Thyroid gland (tissue), 4 donors: Measurements from ENCODE around the gene HAGHL. TPM values are rescaled to one million over a fixed set of nuclear protein-coding genes. Genes with fewer than 3 reads are reported as not detected.

Source experiments
- DNase-seq, 2 donors: peaks; one replicate each; pipeline ENCODE4 v3.0.0-alpha.2; 2019
- H3K27ac ChIP-seq, 3 donors: fragments of 200-600 bp; sonication (generic); 1 replicate in 2 of 3; 2 replicates in 1 of 3; pipeline ENCODE4 v1.5.1; 2016 to 2019; ENCODE audit warnings: mild to moderate bottlenecking in 1 of 3, moderate library complexity in 1 of 3
- H3K27me3 ChIP-seq: fragments of 200-600 bp; sonication (generic); one replicate; pipeline ENCODE4 v1.5.1; 2019
- H3K36me3 ChIP-seq, 2 donors: fragments of 200-600 bp; sonication (generic); one replicate each; pipeline ENCODE4 v1.5.1; 2016 to 2019
- H3K4me1 ChIP-seq, 2 donors: fragments of 200-600 bp; sonication (generic); one replicate each; pipeline ENCODE4 v1.5.1; 2017 to 2019
- H3K4me3 ChIP-seq, 3 donors: fragments of 200-600 bp; sonication (generic); replicated peaks in 1 of 3; 1 replicate in 2 of 3; 2 replicates in 1 of 3; pipeline ENCODE4 v1.5.1; 2016; ENCODE audit warnings: mild to moderate bottlenecking in 1 of 3
- H3K9me3 ChIP-seq: fragments of 200-600 bp; sonication (generic); one replicate; pipeline ENCODE4 v1.5.1; 2017
- CTCF ChIP-seq, 6 experiments: fragments of 200-600 bp in 3 of 6; fragments of 450-650 bp in 3 of 6; sonication (generic) in 3 of 6; IDR thresholded peaks; one replicate each; pipeline ENCODE4 v1.5.1; 2016 to 2019; ENCODE audit warnings: antibody characterized with exemption in 6 of 6, mild to moderate bottlenecking in 2 of 6, inconsistent platforms in 1 of 6, moderate library complexity in 1 of 6
- POLR2A ChIP-seq, 2 donors: fragments of 450-650 bp; IDR thresholded peaks; one replicate each; pipeline ENCODE4 v1.6.1; 2017; ENCODE audit warnings: antibody characterized with exemption in 2 of 2, mild to moderate bottlenecking in 2 of 2, moderate library complexity in 1 of 2
- WGBS, 2 donors: methylation state at CpG; one replicate each; pipeline ENCODE4 v1.1.5; 2017; 5-methylcytosine and 5-hydroxymethylcytosine counted together
- intact Hi-C: fragments of 100-400 bp; cut with DNase I; formaldehyde crosslinking; loops from one replicate; pipeline ENCODE4 v1.15.1; 2023
- microRNA counts, 2 donors: library from miRNA; unstranded; fragments of <30 nt; microRNA quantifications; one replicate each; lab custom pipeline; 2016 to 2017
- microRNA-seq: library from miRNA; unstranded; fragments of <30 nt; microRNA quantifications from one replicate; pipeline ENCODE4, GENCODE V29; 2016
- small RNA-seq: library from RNA; depleted of rRNA; stranded (forward); fragments of <200 nt; gene quantifications from one replicate; pipeline ENCODE3, GENCODE V24; 2016
- total RNA-seq, 4 donors: library from RNA; depleted of rRNA; stranded (reverse); fragments of >200 nt; gene quantifications; one replicate each; pipeline ENCODE4 v1.2.3, GENCODE V29; 2016

HAGHL gene
- total RNA-seq, 4 donors from 2014 or later: 3.8 to 8.7 (median 5.1) TPM; not detected in 1

GRCh38 chr16:778447-778846 is 51.5 kb downstream of the HAGHL start:
- no peak overlapping the region for H3K27ac ChIP-seq
- no peaks in the 10 kb centered on the region for H3K36me3 ChIP-seq
- TF ChIP-seq CTCF (IDR thresholded peaks at IDR 0.05): no peak
- TF ChIP-seq POLR2A (IDR thresholded peaks at IDR 0.05): no peak
- no peaks in the 10 kb centered on the region for H3K4me1 ChIP-seq
- H3K4me3 ChIP-seq: no peak overlapping the region
- DNase-seq: no peak
- WGBS, 2 donors: 82 to 84% methylated on average over 11 of the region's 11 CpGs
- H3K9me3 ChIP-seq: no peaks in the 10 kb centered on the region
- no peaks in the 10 kb centered on the region for H3K27me3 ChIP-seq
- intact Hi-C loops: no loop called here

DNA sequence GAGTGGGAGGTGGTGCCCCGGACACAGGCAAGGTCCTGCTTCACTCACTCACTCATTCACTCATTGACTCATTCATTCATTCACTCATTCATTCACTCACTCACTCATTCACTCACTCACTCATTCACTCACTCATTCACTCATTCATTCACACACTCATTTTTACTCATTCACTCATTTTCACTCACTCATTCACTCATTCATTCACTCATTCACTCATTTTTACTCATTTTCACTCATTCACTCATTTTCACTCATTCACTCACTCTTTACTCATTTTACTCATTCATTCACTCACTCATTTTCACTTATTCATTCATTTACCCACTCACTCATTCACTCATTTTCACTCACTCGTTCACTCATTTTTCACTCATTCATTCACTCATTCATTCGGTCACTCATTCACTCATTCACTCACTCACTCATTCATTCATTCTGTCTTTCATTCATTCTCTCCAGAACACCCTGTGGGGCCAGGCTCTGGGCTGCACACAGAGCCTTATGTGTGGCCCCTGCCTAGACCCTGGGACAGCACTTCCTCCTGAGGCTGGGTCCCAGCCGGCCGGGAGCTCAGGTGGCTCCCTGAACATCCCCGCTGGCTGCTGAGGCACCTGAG is 52.1 kb downstream of the HAGHL start:
- Histone ChIP-seq H3K27ac (no peak overlapping the region), H3K27me3 (no peaks in the 10 kb centered on the region), H3K4me3 (no peak overlapping the region), H3K9me3 (no peaks in the 10 kb centered on the region), H3K4me1 (peaks cover 0 to 5% of the 10 kb centered on the region in 2 donors), H3K36me3 (no peaks in the 10 kb centered on the region)
- intact Hi-C loops: no loop called here
- TF ChIP-seq CTCF (IDR thresholded peaks at IDR 0.05) (no peak), POLR2A (IDR thresholded peaks at IDR 0.05) (no peak)
- 86 to 90% methylated on average over 6 of the region's 6 CpGs for WGBS, 2 donors
- no peak for DNase-seq

MicroRNA genes within 50 kb of the gene (microRNA counts, 767-probe panel; counts per million panel counts)
- 0 counts per million in 2 donors for microRNA hsa-miR-662 (lab: Ali Mortazavi, UCI)

Small RNA genes within 50 kb of the gene (microRNA-seq; reads per million reads assigned to microRNA genes)
- gene MIR662: not detected

Small RNA genes within 50 kb of the gene (small RNA-seq; reads per million reads assigned to genes)
- not detected for gene MIR662

Other genes with a start within 250 kb of the HAGHL start
- 10 to 100 TPM; 19.6 to 42.6 (median 29.0) TPM for gene CAPN15, start 199.4 kb upstream of the HAGHL start, total RNA-seq
- gene PRR35, start 166.7 kb upstream of the HAGHL start, total RNA-seq: not detected
- under 1 TPM in 3 of 4 donors, not detected in 1; 0.63 to 0.81 (median 0.67) TPM for gene NHLRC4, start 160.1 kb upstream of the HAGHL start, total RNA-seq
- gene PIGQ, start 157.1 kb upstream of the HAGHL start, total RNA-seq: 100 to 1,000 TPM in 3 of 4 donors, 10 to 100 TPM in 1; 69.6 to 125 (median 108) TPM
- 10 to 100 TPM; 17.7 to 24.4 (median 18.4) TPM for gene RAB40C, start 137.0 kb upstream of the HAGHL start, total RNA-seq
- 1 to 10 TPM in 1 of 4 donors, under 1 TPM in 3; 0.13 to 1.8 (median 0.77) TPM for gene WFIKKN1, start 96.1 kb upstream of the HAGHL start, total RNA-seq
- gene METTL26, start 90.8 kb upstream of the HAGHL start, total RNA-seq: 100 to 1,000 TPM in 2 of 4 donors, 10 to 100 TPM in 2; 54.2 to 180 (median 115) TPM
- 100 to 1,000 TPM in 1 of 4 donors, 10 to 100 TPM in 3; 61.3 to 124 (median 69.1) TPM for gene MCRIP2, start 85.3 kb upstream of the HAGHL start, total RNA-seq
- 10 to 100 TPM; 23.6 to 56.0 (median 34.3) TPM for gene WDR90, start 77.7 kb upstream of the HAGHL start, total RNA-seq
- gene RHOT2, start 59.0 kb upstream of the HAGHL start, total RNA-seq: 10 to 100 TPM; 49.7 to 81.8 (median 57.6) TPM
- gene RHBDL1, start 51.4 kb upstream of the HAGHL start, total RNA-seq: under 1 TPM in 3 of 4 donors, not detected in 1; 0.27 to 0.63 (median 0.56) TPM
- gene STUB1, start 46.7 kb upstream of the HAGHL start, total RNA-seq: 100 to 1,000 TPM; 134 to 206 (median 162) TPM
- gene JMJD8, start 42.8 kb upstream of the HAGHL start, total RNA-seq: 100 to 1,000 TPM in 3 of 4 donors, 10 to 100 TPM in 1; 72.8 to 156 (median 124) TPM
- 10 to 100 TPM; 13.3 to 20.1 (median 17.6) TPM for gene WDR24, start 36.7 kb upstream of the HAGHL start, total RNA-seq
- 1 to 10 TPM; 5.8 to 7.5 (median 6.9) TPM for gene FBXL16, start 21.3 kb upstream of the HAGHL start, total RNA-seq
- 100 to 1,000 TPM in 1 of 4 donors, 10 to 100 TPM in 3; 51.0 to 109 (median 57.0) TPM for gene METRN, start 12.0 kb upstream of the HAGHL start, total RNA-seq
- gene ANTKMT, start 6.0 kb upstream of the HAGHL start, total RNA-seq: 100 to 1,000 TPM in 1 of 4 donors, 10 to 100 TPM in 3; 56.4 to 109 (median 63.8) TPM
- under 1 TPM in 1 of 4 donors, not detected in 3; 0.27 TPM for gene CCDC78, start 663 bp upstream of the HAGHL start, total RNA-seq
- gene CIAO3, start 13.9 kb downstream of the HAGHL start, total RNA-seq: 10 to 100 TPM; 38.7 to 53.8 (median 44.6) TPM
- gene MSLN, start 33.6 kb downstream of the HAGHL start, total RNA-seq: not detected
- 10 to 100 TPM; 14.1 to 27.9 (median 20.8) TPM for gene RPUSD1, start 61.3 kb downstream of the HAGHL start, total RNA-seq
- 10 to 100 TPM; 10.1 to 14.6 (median 11.7) TPM for gene CHTF18, start 61.5 kb downstream of the HAGHL start, total RNA-seq
- gene GNG13, start 73.6 kb downstream of the HAGHL start, total RNA-seq: not detected
- gene LMF1, start 243.9 kb downstream of the HAGHL start, total RNA-seq: 10 to 100 TPM; 23.2 to 97.8 (median 89.1) TPM